ENCODE measurements around the gene LRRC63. TPM values are rescaled to one million over a fixed set of nuclear protein-coding genes. Genes with fewer than 3 reads are reported as not detected.

The LRRC63 gene
- total and polyA plus RNA-seq, 9 of the 15 experiments (the other 6 are each of a cell fraction or from before 2014, with no cell fraction given), result 0.07 to 0.41 (median 0.24) TPM; not detected in 1

DNA sequence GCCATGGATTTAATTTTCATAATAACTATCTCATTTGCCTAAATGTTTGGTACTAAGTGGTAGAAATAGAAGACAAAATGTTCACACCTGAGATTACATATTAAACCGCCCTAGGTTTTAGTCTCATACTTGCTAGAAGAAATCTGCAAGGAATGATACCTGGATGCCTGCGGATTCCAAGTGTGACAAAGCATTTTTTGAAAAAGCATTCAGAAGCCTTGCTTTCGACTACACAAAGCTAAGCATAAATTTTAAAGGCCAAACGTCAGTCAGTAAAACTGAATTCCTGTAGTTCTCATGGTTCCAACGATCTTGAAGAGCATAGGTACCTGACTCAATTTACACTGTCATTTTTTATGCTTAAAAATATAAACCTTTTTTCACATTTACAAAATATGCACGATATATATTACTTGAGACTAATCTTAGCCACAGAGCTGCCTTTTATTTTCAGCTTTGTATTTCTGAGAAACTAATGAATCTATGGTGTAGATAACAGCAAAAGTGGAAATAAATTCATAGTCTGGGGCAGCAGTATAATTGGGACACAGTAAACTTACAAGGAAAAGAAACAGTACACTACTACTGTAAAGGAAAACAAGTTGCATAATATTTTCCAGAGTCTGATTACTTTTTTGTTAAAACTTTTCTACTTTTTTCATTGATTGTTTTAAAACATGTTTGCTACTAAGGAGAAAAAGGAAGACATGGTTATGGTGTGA is 1.2 kb upstream of the LRRC63 start (continued):
- TF ChIP-seq, protein P1, sequence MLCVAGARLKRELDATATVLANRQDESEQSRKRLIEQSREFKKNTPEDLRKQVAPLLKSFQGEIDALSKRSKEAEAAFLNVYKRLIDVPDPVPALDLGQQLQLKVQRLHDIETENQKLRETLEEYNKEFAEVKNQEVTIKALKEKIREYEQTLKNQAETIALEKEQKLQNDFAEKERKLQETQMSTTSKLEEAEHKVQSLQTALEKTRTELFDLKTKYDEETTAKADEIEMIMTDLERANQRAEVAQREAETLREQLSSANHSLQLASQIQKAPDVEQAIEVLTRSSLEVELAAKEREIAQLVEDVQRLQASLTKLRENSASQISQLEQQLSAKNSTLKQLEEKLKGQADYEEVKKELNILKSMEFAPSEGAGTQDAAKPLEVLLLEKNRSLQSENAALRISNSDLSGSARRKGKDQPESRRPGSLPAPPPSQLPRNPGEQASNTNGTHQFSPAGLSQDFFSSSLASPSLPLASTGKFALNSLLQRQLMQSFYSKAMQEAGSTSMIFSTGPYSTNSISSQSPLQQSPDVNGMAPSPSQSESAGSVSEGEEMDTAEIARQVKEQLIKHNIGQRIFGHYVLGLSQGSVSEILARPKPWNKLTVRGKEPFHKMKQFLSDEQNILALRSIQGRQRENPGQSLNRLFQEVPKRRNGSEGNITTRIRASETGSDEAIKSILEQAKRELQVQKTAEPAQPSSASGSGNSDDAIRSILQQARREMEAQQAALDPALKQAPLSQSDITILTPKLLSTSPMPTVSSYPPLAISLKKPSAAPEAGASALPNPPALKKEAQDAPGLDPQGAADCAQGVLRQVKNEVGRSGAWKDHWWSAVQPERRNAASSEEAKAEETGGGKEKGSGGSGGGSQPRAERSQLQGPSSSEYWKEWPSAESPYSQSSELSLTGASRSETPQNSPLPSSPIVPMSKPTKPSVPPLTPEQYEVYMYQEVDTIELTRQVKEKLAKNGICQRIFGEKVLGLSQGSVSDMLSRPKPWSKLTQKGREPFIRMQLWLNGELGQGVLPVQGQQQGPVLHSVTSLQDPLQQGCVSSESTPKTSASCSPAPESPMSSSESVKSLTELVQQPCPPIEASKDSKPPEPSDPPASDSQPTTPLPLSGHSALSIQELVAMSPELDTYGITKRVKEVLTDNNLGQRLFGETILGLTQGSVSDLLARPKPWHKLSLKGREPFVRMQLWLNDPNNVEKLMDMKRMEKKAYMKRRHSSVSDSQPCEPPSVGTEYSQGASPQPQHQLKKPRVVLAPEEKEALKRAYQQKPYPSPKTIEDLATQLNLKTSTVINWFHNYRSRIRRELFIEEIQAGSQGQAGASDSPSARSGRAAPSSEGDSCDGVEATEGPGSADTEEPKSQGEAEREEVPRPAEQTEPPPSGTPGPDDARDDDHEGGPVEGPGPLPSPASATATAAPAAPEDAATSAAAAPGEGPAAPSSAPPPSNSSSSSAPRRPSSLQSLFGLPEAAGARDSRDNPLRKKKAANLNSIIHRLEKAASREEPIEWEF (CRISPR knock-in tag; IDR thresholded peaks at IDR 0.05), result no peak
- TF ChIP-seq KAT2B (IDR thresholded peaks at IDR 0.05; ENCODE audit: low read depth, low read length), result no peak
- TF ChIP-seq ZNF274 (IDR thresholded peaks at IDR 0.05; ENCODE audit: borderline replicate concordance, low read depth, low read length), result no peak
- TF ChIP-seq ZNF280A (IDR thresholded peaks at IDR 0.05; ENCODE audit: low read depth, partially characterized antibody), result no peak
- TF ChIP-seq, protein P2, sequence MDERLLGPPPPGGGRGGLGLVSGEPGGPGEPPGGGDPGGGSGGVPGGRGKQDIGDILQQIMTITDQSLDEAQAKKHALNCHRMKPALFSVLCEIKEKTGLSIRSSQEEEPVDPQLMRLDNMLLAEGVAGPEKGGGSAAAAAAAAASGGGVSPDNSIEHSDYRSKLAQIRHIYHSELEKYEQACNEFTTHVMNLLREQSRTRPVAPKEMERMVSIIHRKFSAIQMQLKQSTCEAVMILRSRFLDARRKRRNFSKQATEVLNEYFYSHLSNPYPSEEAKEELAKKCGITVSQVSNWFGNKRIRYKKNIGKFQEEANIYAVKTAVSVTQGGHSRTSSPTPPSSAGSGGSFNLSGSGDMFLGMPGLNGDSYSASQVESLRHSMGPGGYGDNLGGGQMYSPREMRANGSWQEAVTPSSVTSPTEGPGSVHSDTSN (CRISPR knock-in tag; IDR thresholded peaks at IDR 0.05; ENCODE audit: low read depth), result no peak
- TF ChIP-seq, protein P2 (tag; conservative IDR thresholded peaks at IDR 0.05; ENCODE audit: low read depth), result 0 out of 2 replicates have a peak, but pooled peaks have one; percentile 13
- no peak for TF ChIP-seq ZBTB2 (IDR thresholded peaks at IDR 0.05)
- TF ChIP-seq GTF2F1 (IDR thresholded peaks at IDR 0.05; ENCODE audit: low read depth, low read length), result no peak

Measured in K562 (cell line).